Loucy (cell line): ENCODE data around the gene ZDHHC15.
"Not testable (repeated sequence)": the region's sequence is repeated elsewhere in the genome, so short reads cannot be mapped to it uniquely, and the experiment has no call there.

Source experiments
- H2AFZ ChIP-seq: fragments of 200-600 bp; sonication (generic); 2 replicates; pipeline ENCODE4 v1.6.0; 2016; ENCODE audit warnings: antibody characterized with exemption, mild to moderate bottlenecking, low read length, moderate library complexity
- H3F3A ChIP-seq: fragments of 200-600 bp; 2 replicates; pipeline ENCODE4 v1.6.0; 2016; ENCODE audit warnings: antibody characterized with exemption, low read depth, mild to moderate bottlenecking
- H3K27me3 ChIP-seq: fragments of 200-600 bp; sonication (generic); 2 replicates; pipeline ENCODE4 v1.6.1; 2014; ENCODE audit warnings: low read length, mild to moderate bottlenecking; ENCODE audit not compliant: insufficient read depth, poor library complexity, severe bottlenecking
- H3K36me3 ChIP-seq: fragments of 200-600 bp; sonication (generic); 2 replicates; pipeline ENCODE4 v1.6.1; 2016; ENCODE audit warnings: low read length; ENCODE audit not compliant: insufficient read depth
- H3K4me1 ChIP-seq: fragments of 200-600 bp; sonication (generic); 2 replicates; pipeline ENCODE4 v1.5.1; 2014; ENCODE audit warnings: low read length, mild to moderate bottlenecking; ENCODE audit not compliant: insufficient read depth, poor library complexity, severe bottlenecking
- H3K4me2 ChIP-seq: fragments of 200-600 bp; sonication (generic); 2 replicates; pipeline ENCODE4 v1.6.0; 2014; ENCODE audit warnings: antibody characterized with exemption, low read length, low read depth, mild to moderate bottlenecking; ENCODE audit not compliant: poor library complexity, severe bottlenecking
- H3K4me3 ChIP-seq: fragments of 200-600 bp; sonication (generic); 2 replicates; pipeline ENCODE4 v1.5.1; 2014; ENCODE audit warnings: low read length, mild to moderate bottlenecking, mixed read lengths; ENCODE audit not compliant: poor library complexity, severe bottlenecking
- H3K79me2 ChIP-seq: fragments of 200-600 bp; sonication (generic); 2 replicates; pipeline ENCODE4 v1.6.1; 2014; ENCODE audit warnings: low read length; ENCODE audit not compliant: insufficient read depth
- H3K9ac ChIP-seq: fragments of 200-600 bp; sonication (generic); 2 replicates; pipeline ENCODE4 v1.6.0; 2014; ENCODE audit warnings: mild to moderate bottlenecking, low read depth, low read length, moderate library complexity; ENCODE audit not compliant: poor library complexity, severe bottlenecking
- H3K9me2 ChIP-seq: fragments of 200-600 bp; sonication (generic); replicated peaks from 2 replicates; pipeline ENCODE4 v1.6.1; 2016; ENCODE audit warnings: low read depth, low read length, mixed read lengths
- H3K9me3 ChIP-seq: fragments of 200-600 bp; sonication (generic); 2 replicates; pipeline ENCODE4 v1.6.1; 2014; ENCODE audit warnings: mild to moderate bottlenecking, antibody characterized with exemption, low read length, low read depth; ENCODE audit not compliant: insufficient read depth
- H4K20me1 ChIP-seq: fragments of 200-600 bp; sonication (generic); 2 replicates; pipeline ENCODE4 v1.6.0; 2014; ENCODE audit warnings: antibody characterized with exemption, low read length, mild to moderate bottlenecking; ENCODE audit not compliant: insufficient read depth, poor library complexity, severe bottlenecking
- CTCF ChIP-seq: fragments of 200-600 bp; sonication (generic); conservative IDR thresholded peaks from 2 replicates; pipeline ENCODE4 v1.5.1; 2014; ENCODE audit warnings: mild to moderate bottlenecking, antibody characterized with exemption, low read length
- EZH2phosphoT487 ChIP-seq: fragments of 200-600 bp; IDR thresholded peaks from 2 replicates; pipeline ENCODE4 v1.6.1; 2018; ENCODE audit warnings: antibody characterized with exemption, mild to moderate bottlenecking, moderate library complexity, borderline replicate concordance

Gene ZDHHC15

GRCh38 chrX:75337525-75337924 lies 185.3 kb downstream of the ZDHHC15 start:
- no peaks in the 10 kb centered on the region for H3K9me2 ChIP-seq
- H3K4me2 ChIP-seq, result no peak overlapping the region
- no peaks in the 10 kb centered on the region for H3K27me3 ChIP-seq
- H3K9ac ChIP-seq, result no peak overlapping the region
- H3K4me3 ChIP-seq, result no peak overlapping the region
- H3F3A ChIP-seq, result no peaks in the 10 kb centered on the region
- no peaks in the 10 kb centered on the region for H3K9me3 ChIP-seq
- H3K79me2 ChIP-seq, result no peaks in the 10 kb centered on the region
- H4K20me1 ChIP-seq, result no peaks in the 10 kb centered on the region
- H3K4me1 ChIP-seq, result no peaks in the 10 kb centered on the region
- no peak overlapping the region for H2AFZ ChIP-seq
- H3K36me3 ChIP-seq, result no peaks in the 10 kb centered on the region
- no peak for TF ChIP-seq EZH2phosphoT487
- TF ChIP-seq CTCF, result no peak

- TF ChIP-seq EZH2phosphoT487, result no peak
- no peak for TF ChIP-seq CTCF
- Histone ChIP-seq H4K20me1 (no peaks in the 10 kb centered on the region), H3K9me3 (no peaks in the 10 kb centered on the region), H3K36me3 (no peaks in the 10 kb centered on the region), H3K79me2 (no peaks in the 10 kb centered on the region), H3K4me1 (no peaks in the 10 kb centered on the region), H3K4me3 (no peak overlapping the region), H2AFZ (no peak overlapping the region), H3K27me3 (no peaks in the 10 kb centered on the region), H3K4me2 (no peak overlapping the region), H3K9me2 (no peaks in the 10 kb centered on the region), H3K9ac (no peak overlapping the region), H3F3A (no peaks in the 10 kb centered on the region)
Measured at GRCh38 chrX:75335127-75335458, 187.7 kb downstream of the ZDHHC15 start.

DNA sequence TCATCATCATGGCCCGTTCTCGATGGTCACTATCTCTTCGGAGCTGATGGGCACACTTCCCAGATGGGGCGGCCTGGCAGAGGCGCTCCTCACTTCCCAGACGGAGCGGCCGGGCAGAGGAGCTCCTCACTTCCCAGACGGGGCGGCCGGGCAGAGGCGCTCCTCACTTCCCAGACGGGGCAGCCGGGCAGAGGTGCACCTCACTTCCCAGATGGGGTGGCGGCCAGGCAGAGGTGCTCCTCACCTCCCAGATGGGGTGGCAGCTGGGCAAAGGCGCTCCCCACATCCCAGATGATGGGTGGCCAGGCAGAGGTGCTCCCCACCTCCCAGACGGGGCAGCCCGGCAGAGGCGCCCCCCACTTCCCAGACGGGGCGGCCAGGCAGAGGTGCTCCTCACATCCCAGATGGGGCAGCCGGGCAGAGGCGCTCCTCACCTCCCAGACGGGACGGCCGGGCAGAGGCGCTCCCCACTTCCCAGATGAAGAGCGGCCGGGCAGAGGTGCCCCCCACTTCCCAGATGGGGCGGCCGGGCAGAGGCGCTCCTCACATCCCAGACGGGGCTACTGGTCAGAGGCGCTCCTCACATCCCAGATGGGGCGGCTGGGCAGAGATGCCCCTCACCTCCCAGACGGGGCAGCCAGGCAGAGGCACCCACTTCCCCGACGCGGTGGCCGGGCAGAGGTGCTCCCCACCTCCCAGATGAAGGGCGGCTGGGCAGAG lies 188.3 kb downstream of the ZDHHC15 start:
- not testable (repeated sequence) for H3K27me3 ChIP-seq, H3K4me1 ChIP-seq, H3K79me2 ChIP-seq, H3K4me3 ChIP-seq, H3K9me2 ChIP-seq, H3K4me2 ChIP-seq, H3K9ac ChIP-seq, H3K36me3 ChIP-seq, H4K20me1 ChIP-seq, H3K9me3 ChIP-seq, H2AFZ ChIP-seq, H3F3A ChIP-seq

DNA sequence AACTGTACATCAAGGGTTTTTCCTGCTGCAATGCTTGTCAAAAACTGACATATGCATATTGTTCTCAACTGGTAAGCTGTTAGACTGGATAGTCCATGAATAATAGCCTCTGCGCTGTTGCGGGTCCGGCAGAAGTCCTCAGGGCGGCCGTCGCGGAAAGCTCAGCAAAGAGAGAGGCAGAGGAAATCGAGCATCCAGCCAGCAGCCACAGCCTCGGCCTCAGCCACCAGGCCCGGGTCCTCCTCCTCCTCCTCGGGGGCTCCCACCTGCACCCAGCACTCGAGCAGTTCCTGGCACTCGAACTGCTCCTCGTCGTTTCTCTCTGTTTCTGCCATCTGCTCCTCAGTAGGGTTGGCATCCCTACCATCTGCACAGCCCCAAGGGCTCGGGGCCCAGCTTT lies 195.2 kb downstream of the ZDHHC15 start:
- H3K9me2 ChIP-seq, result no peaks in the 10 kb centered on the region
- no peaks in the 10 kb centered on the region for H3K4me1 ChIP-seq
- peaks cover 10% of the 10 kb centered on the region; the same call in 1 of the 2 replicates for H3K36me3 ChIP-seq
- H3K27me3 ChIP-seq, result no peaks in the 10 kb centered on the region
- no peaks in the 10 kb centered on the region for H3K9me3 ChIP-seq
- TF ChIP-seq CTCF (no peak), EZH2phosphoT487 (no peak)
- no peak overlapping the region for H3K4me3 ChIP-seq
- no peaks in the 10 kb centered on the region for H3F3A ChIP-seq
- no peak overlapping the region for H3K9ac ChIP-seq
- no peaks in the 10 kb centered on the region for H3K79me2 ChIP-seq
- no peak overlapping the region for H3K4me2 ChIP-seq
- H2AFZ ChIP-seq, result no peak overlapping the region
- no peaks in the 10 kb centered on the region for H4K20me1 ChIP-seq
